ENCODE data around the gene SIPA1L3. TPM values are rescaled to one million over a fixed set of nuclear protein-coding genes. Genes with fewer than 3 reads are reported as not detected.

The SIPA1L3 gene
- total RNA-seq, 4 donors from 2014 or later = 4.1 to 18.7 (median 6.1) TPM

- H3K4me3 ChIP-seq = no peak overlapping the region
- intact Hi-C loops (cut with DNase I; ENCODE audit: low total_unique reads) = no loop called here
- in situ Hi-C loops (cut with MboI; ENCODE audit: low sequenced_read_pairs in 4 of 4) = no loop called here
- TF ChIP-seq CTCF (IDR thresholded peaks at IDR 0.05 in 4 of 5, conservative IDR thresholded peaks at IDR 0.05 in 1 of 5) (no peak), POLR2A (IDR thresholded peaks at IDR 0.05) (no peak)
- H3K4me1 ChIP-seq = peaks cover 0 to 13% of the 10 kb centered on the region in 2 donors
- no peaks in the 10 kb centered on the region for H3K9me3 ChIP-seq
- H3K36me3 ChIP-seq = no peaks in the 10 kb centered on the region
- no peaks in the 10 kb centered on the region for H3K27me3 ChIP-seq
- no peak for ATAC-seq
- H3K27ac ChIP-seq = no peak overlapping the region
- no peak for DNase-seq
These were observed 108.2 kb downstream of the SIPA1L3 start for GRCh38 chr19:38015216-38015615.

- DNase-seq (no peak), ATAC-seq (no peak)
- Histone ChIP-seq H3K9me3 (no peaks in the 10 kb centered on the region), H3K4me1 (peaks cover 0 to 13% of the 10 kb centered on the region in 2 donors), H3K36me3 (no peaks in the 10 kb centered on the region), H3K4me3 (no peak overlapping the region), H3K27ac (no peak overlapping the region), H3K27me3 (no peaks in the 10 kb centered on the region)
- in situ Hi-C loops (cut with MboI; ENCODE audit: low sequenced_read_pairs in 4 of 4) = no loop called here
- intact Hi-C loops (cut with DNase I; ENCODE audit: low total_unique reads) = no loop called here
- TF ChIP-seq CTCF (IDR thresholded peaks at IDR 0.05 in 4 of 5, conservative IDR thresholded peaks at IDR 0.05 in 1 of 5) = no peak
- TF ChIP-seq POLR2A (IDR thresholded peaks at IDR 0.05) = no peak
These were observed 108.8 kb downstream of the SIPA1L3 start for GRCh38 chr19:38015761-38016160.

GRCh38 chr19:38017401-38018151, 110.6 kb downstream of the SIPA1L3 start:
- intact Hi-C loops (cut with DNase I; ENCODE audit: low total_unique reads) (no loop called here), in situ Hi-C loops (cut with MboI; ENCODE audit: low sequenced_read_pairs in 4 of 4) (no loop called here)

GRCh38 chr19:38018694-38019395, 111.8 kb downstream of the SIPA1L3 start:
- Histone ChIP-seq H3K27ac (no peak overlapping the region), H3K36me3 (no peaks in the 10 kb centered on the region), H3K4me3 (no peak overlapping the region), H3K4me1 (peaks cover 14 to 26% of the 10 kb centered on the region in 2 donors), H3K27me3 (no peaks in the 10 kb centered on the region), H3K9me3 (no peaks in the 10 kb centered on the region)
- TF ChIP-seq POLR2A (IDR thresholded peaks at IDR 0.05) (no peak), CTCF (IDR thresholded peaks at IDR 0.05 in 4 of 5, conservative IDR thresholded peaks at IDR 0.05 in 1 of 5) (no peak)
- intact Hi-C loops (cut with DNase I; ENCODE audit: low total_unique reads) (no loop called here), in situ Hi-C loops (cut with MboI; ENCODE audit: low sequenced_read_pairs in 4 of 4) (no loop called here)
- DNase-seq (no peak), ATAC-seq (peak; percentile 53 to 61)

More at GRCh38 chr19:38017401-38018151, 110.6 kb downstream of the SIPA1L3 start:
- H3K9me3 ChIP-seq = no peaks in the 10 kb centered on the region
- ATAC-seq = no peak
- no peak for TF ChIP-seq CTCF (IDR thresholded peaks at IDR 0.05 in 4 of 5, conservative IDR thresholded peaks at IDR 0.05 in 1 of 5)
- H3K27ac ChIP-seq = no peak overlapping the region
- H3K27me3 ChIP-seq = no peaks in the 10 kb centered on the region
- no peak for DNase-seq
- H3K36me3 ChIP-seq = no peaks in the 10 kb centered on the region
- no peak overlapping the region for H3K4me3 ChIP-seq
- peaks cover 1 to 13% of the 10 kb centered on the region in 2 donors for H3K4me1 ChIP-seq
